Measurements from ENCODE around the gene SBNO2. TPM values are rescaled to one million over a fixed set of nuclear protein-coding genes. Genes with fewer than 3 reads are reported as not detected.

SBNO2 gene
- polyA plus RNA-seq, 3 donors = 0.71 to 75.0 (median 2.6) TPM

DNA sequence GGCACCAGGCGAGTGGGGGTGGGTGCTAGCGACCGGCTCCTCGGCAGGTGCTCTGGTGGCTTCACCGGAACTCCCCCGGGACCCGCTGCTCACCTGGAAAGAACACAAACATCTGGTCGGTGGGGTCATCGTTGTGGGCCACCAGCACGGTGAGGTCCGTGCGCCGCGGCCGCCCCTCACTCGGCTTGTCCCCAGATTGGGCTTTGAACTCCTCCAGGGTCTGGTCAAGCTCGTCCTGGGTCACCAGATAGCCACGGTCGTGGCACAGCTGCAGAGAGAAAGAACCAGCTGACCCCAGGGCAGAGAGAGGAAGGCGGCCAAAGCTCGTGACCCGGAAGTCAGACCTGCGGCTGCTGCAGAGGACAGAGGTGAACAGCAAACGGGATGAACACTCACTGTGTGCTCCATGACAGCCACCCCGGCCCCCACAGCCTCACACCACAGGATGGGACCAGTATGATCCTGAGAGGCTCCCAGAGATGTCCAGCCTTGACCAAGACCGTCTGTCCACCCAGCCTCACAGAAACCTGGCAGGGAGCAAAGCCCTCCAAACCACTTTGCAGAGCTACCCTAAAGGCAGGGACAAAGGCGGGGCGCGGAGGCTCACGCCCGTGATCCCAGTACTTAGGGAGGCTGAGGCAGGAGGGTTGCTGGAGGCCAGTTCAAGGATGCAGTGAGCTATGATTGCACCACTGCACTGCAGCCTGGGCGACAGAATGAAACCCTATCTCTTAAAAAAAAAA is 80.1 kb downstream of the SBNO2 start:
- H3K36me3 Mint-ChIP-seq = peaks cover 20 to 37% of the 10 kb centered on the region in 2 donors
- H3K27me3 ChIP-seq (ENCODE audit: control insufficient read depth in 2 of 2, insufficient read depth in 2 of 2, low read length in 2 of 2) = no peaks in the 10 kb centered on the region
- H2AFZ ChIP-seq (ENCODE audit: insufficient read depth, low read depth, low read length, poor library complexity, severe bottlenecking) = no peak overlapping the region
- peaks cover 32 to 38% of the 10 kb centered on the region in 2 donors for H3K36me3 ChIP-seq (replicated peaks in 1 of 2; ENCODE audit: control insufficient read depth in 1 of 2, insufficient read depth in 2 of 2, low read length in 2 of 2)
- no peaks in the 10 kb centered on the region for H3K27me3 Mint-ChIP-seq (ENCODE audit: low read depth in 3 of 3)
- peak overlapping the region; percentile 81 for H3K9ac ChIP-seq (ENCODE audit: insufficient read depth, low read length, poor library complexity, severe bottlenecking)
- H3K9me3 ChIP-seq (replicated peaks in 1 of 2; ENCODE audit: control insufficient read depth in 1 of 2, insufficient read depth in 1 of 2, low read length in 2 of 2) = no peaks in the 10 kb centered on the region
- intact Hi-C loops (cut with micrococcal nuclease) = no loop called here
- TF ChIP-seq, protein P1, sequence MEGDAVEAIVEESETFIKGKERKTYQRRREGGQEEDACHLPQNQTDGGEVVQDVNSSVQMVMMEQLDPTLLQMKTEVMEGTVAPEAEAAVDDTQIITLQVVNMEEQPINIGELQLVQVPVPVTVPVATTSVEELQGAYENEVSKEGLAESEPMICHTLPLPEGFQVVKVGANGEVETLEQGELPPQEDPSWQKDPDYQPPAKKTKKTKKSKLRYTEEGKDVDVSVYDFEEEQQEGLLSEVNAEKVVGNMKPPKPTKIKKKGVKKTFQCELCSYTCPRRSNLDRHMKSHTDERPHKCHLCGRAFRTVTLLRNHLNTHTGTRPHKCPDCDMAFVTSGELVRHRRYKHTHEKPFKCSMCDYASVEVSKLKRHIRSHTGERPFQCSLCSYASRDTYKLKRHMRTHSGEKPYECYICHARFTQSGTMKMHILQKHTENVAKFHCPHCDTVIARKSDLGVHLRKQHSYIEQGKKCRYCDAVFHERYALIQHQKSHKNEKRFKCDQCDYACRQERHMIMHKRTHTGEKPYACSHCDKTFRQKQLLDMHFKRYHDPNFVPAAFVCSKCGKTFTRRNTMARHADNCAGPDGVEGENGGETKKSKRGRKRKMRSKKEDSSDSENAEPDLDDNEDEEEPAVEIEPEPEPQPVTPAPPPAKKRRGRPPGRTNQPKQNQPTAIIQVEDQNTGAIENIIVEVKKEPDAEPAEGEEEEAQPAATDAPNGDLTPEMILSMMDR (IDR thresholded peaks at IDR 0.05) = no peak
- H3K79me2 ChIP-seq (ENCODE audit: insufficient read depth, low read length) = peaks cover 50% of the 10 kb centered on the region
- H3K4me2 ChIP-seq (replicated peaks; ENCODE audit: extremely low read depth, low read length, poor library complexity, severe bottlenecking) = peak overlapping the region; percentile 91
- H4K20me1 ChIP-seq (ENCODE audit: insufficient read depth, low read length) = peaks cover 46% of the 10 kb centered on the region
- H3K4me1 Mint-ChIP-seq = peaks cover 55% of the 10 kb centered on the region
- peak overlapping the region in 6 of 7 donors; percentile 59 to 91 (median 80) for H3K27ac Mint-ChIP-seq
- peak overlapping the region; percentile 58 to 98 (median 90) for H3K4me3 ChIP-seq (replicated peaks in 1 of 3; ENCODE audit: low read depth in 2 of 3, low read length in 3 of 3)
- H3K27ac ChIP-seq (ENCODE audit: low read depth in 1 of 2, low read length in 2 of 2) = peak overlapping the region in 1 of 2 donors; percentile 84
- 83% methylated on average over 28 of the region's 32 CpGs for WGBS (ENCODE audit: insufficient coverage)
- H3K4me3 Mint-ChIP-seq = peak overlapping the region; percentile 92 to 95
- H3K4me1 ChIP-seq (ENCODE audit: control insufficient read depth in 1 of 2, insufficient read depth in 2 of 2, low read length in 2 of 2) = peaks cover 56 to 69% of the 10 kb centered on the region in 2 donors
- H3K9me3 Mint-ChIP-seq = peaks cover 0 to 2% (median 0%) of the 10 kb centered on the region in 7 donors
- no peak for DNase-seq

DNA sequence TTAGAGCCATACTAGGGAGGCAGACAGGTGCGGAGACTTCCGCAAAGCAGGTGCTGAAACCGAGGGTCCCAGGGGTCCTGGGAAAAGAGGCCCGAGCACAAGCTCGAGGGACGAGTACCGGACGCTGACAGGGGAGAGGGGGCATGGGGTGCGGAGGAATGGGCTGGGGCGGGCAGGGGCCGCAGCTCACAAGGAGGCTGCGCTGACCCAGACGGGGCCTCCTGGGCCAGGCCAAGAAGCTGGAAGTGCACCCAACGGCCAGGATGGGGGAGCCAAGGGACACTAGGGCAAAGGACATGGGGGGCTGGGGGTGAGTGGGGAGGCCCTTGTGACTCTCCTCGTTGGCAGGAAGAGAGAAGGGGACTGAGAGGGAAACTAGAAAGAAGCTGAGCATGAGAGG is 80.7 kb downstream of the SBNO2 start:
- Mint-ChIP-seq H3K9me3 (no peaks in the 10 kb centered on the region), H3K27me3 (ENCODE audit: low read depth in 3 of 3) (no peaks in the 10 kb centered on the region), H3K4me3 (peak overlapping the region in 1 of 2 donors; percentile 92), H3K36me3 (peaks cover 20 to 41% of the 10 kb centered on the region in 2 donors), H3K27ac (peak overlapping the region in 4 of 7 donors; percentile 32 to 65 (median 43)), H3K4me1 (peaks cover 55% of the 10 kb centered on the region)
- intact Hi-C loops (cut with micrococcal nuclease) = no loop called here
- H3K27me3 ChIP-seq (ENCODE audit: control insufficient read depth in 2 of 2, insufficient read depth in 2 of 2, low read length in 2 of 2) = no peaks in the 10 kb centered on the region
- no peaks in the 10 kb centered on the region for H3K9me3 ChIP-seq (replicated peaks in 1 of 2; ENCODE audit: control insufficient read depth in 1 of 2, insufficient read depth in 1 of 2, low read length in 2 of 2)
- H3K9ac ChIP-seq (ENCODE audit: insufficient read depth, low read length, poor library complexity, severe bottlenecking) = no peak overlapping the region
- WGBS (ENCODE audit: insufficient coverage) = 93% methylated on average over 14 of the region's 15 CpGs
- peaks cover 39 to 41% of the 10 kb centered on the region in 2 donors for H3K36me3 ChIP-seq (replicated peaks in 1 of 2; ENCODE audit: control insufficient read depth in 1 of 2, insufficient read depth in 2 of 2, low read length in 2 of 2)
- DNase-seq = no peak
- peak overlapping the region; percentile 91 for H3K4me2 ChIP-seq (replicated peaks; ENCODE audit: extremely low read depth, low read length, poor library complexity, severe bottlenecking)
- H3K79me2 ChIP-seq (ENCODE audit: insufficient read depth, low read length) = peaks cover 50% of the 10 kb centered on the region
- H4K20me1 ChIP-seq (ENCODE audit: insufficient read depth, low read length) = peaks cover 51% of the 10 kb centered on the region
- no peak overlapping the region for H2AFZ ChIP-seq (ENCODE audit: insufficient read depth, low read depth, low read length, poor library complexity, severe bottlenecking)
- H3K27ac ChIP-seq (ENCODE audit: low read depth in 1 of 2, low read length in 2 of 2) = no peak overlapping the region
- peak overlapping the region in 1 of 3 experiments; percentile 90 for H3K4me3 ChIP-seq (replicated peaks in 1 of 3; ENCODE audit: low read depth in 2 of 3, low read length in 3 of 3)
- TF ChIP-seq, protein P1 (IDR thresholded peaks at IDR 0.05) = no peak
- peaks cover 56 to 69% of the 10 kb centered on the region in 2 donors for H3K4me1 ChIP-seq (ENCODE audit: control insufficient read depth in 1 of 2, insufficient read depth in 2 of 2, low read length in 2 of 2)
